Kidney (tissue), 14 donors: Measurements from ENCODE around the gene PCDH17. TPM values are rescaled to one million over a fixed set of nuclear protein-coding genes. Genes with fewer than 3 reads are reported as not detected.
A peak's percentile ranks its signal among the peaks of the same experiment; 100 is the strongest.

Source experiments
- DNase-seq, 5 donors: peaks; one replicate each; pipeline ENCODE4 v3.0.0-alpha.2; 2013 to 2020
- FAIRE-seq: peaks from 2 replicates; lab custom pipeline; 2012; peaks lifted over from hg19 to GRCh38; lab: Jason Lieb, UNC
- H3K27ac ChIP-seq, 2 donors: one replicate each; pipeline ENCODE4 v1.7.0; 2013; ENCODE audit warnings: low read depth in 2 of 2, low read length in 2 of 2, inconsistent platforms in 1 of 2
- H3K27me3 ChIP-seq: one replicate; pipeline ENCODE4 v1.7.1; 2013; ENCODE audit warnings: low read length, inconsistent platforms; ENCODE audit not compliant: control insufficient read depth, insufficient read depth
- H3K36me3 ChIP-seq, 3 donors: one replicate each; pipeline versions ENCODE4 v1.7.0 to v1.7.1; 2013; ENCODE audit warnings: low read length in 3 of 3, control low read depth in 1 of 3, inconsistent platforms in 1 of 3; ENCODE audit not compliant: insufficient read depth in 3 of 3, control insufficient read depth in 2 of 3
- H3K4me1 ChIP-seq, 3 donors: one replicate each; pipeline versions ENCODE4 v1.7.0 to v1.7.1; 2013; ENCODE audit warnings: low read length in 3 of 3, inconsistent platforms in 1 of 3, low read depth in 1 of 3; ENCODE audit not compliant: control insufficient read depth in 2 of 3, insufficient read depth in 2 of 3
- H3K4me3 ChIP-seq, 3 donors: one replicate each; pipeline versions ENCODE4 v1.7.0 to v1.8.1; 2013; ENCODE audit warnings: low read length in 3 of 3, control low read depth in 1 of 3, inconsistent platforms in 1 of 3
- H3K9ac ChIP-seq, 3 donors: one replicate each; pipeline versions ENCODE4 v1.7.0 to v1.7.1; 2013; ENCODE audit warnings: low read length in 3 of 3, control low read depth in 1 of 3, inconsistent platforms in 1 of 3
- H3K9me3 ChIP-seq, 3 donors: one replicate each; pipeline versions ENCODE4 v1.7.0 to v1.7.1; 2013; ENCODE audit warnings: low read length in 3 of 3, control low read depth in 1 of 3, inconsistent platforms in 1 of 3; ENCODE audit not compliant: control insufficient read depth in 2 of 3, insufficient read depth in 1 of 3
- CTCF ChIP-seq: IDR thresholded peaks from 3 replicates; pipeline ENCODE4 v1.5.1; 2012; ENCODE audit warnings: mild to moderate bottlenecking, moderate library complexity, borderline replicate concordance; ENCODE audit not compliant: insufficient read depth; ENCODE audit errors: extremely low read depth
- intact Hi-C: fragments of 100-400 bp; cut with DNase I; formaldehyde crosslinking; loops from one replicate; pipeline ENCODE4 v1.11.1; 2022
- polyA plus RNA-seq: library from polyadenylated mRNA; stranded (reverse); fragments of 350-450 nt; fragmentation: Illumina TruSeq; extraction: RNeasy Lipid Tissue Mini Kit (QIAGEN cat#74804); gene quantifications from one replicate; pipeline ENCODE4 v1.2.3, GENCODE V29; 2014; ENCODE audit warnings: low read depth, low replicate concordance; ENCODE audit not compliant: insufficient read depth
- total RNA-seq: library from RNA; stranded (reverse); fragmentation: NEBNext Ultra II Directional; extraction: Animal tissue kit (Norgen Biotek cat#: 25700); gene quantifications from one replicate; pipeline ENCODE4 v1.2.1, GENCODE V29; 2021
- donor health status: control.
- donor health status: control.
- donor health status: control.
- donor health status: control.
- donor health status: control.
- donor health status: DM: yes; HTN: yes; CAD: no.
- donor health status: Normal renal cell carcinoma (clear cell type).

The PCDH17 gene
- total and polyA plus RNA-seq, 2 donors from 2014 or later: 1.0 to 18.5 TPM

GRCh38 chr13:57716295-57716694 lies 84.8 kb downstream of the PCDH17 start:
- H3K4me1 ChIP-seq: no peaks in the 10 kb centered on the region
- TF ChIP-seq CTCF: no peak
- DNase-seq: peak in 3 of 5 donors; percentile 29 to 40 (median 32)
- H3K27me3 ChIP-seq: no peaks in the 10 kb centered on the region
- no peaks in the 10 kb centered on the region for H3K9me3 ChIP-seq
- intact Hi-C loops: no loop called here
- no peaks in the 10 kb centered on the region for H3K36me3 ChIP-seq
- no peak overlapping the region for H3K9ac ChIP-seq
- H3K4me3 ChIP-seq: no peak overlapping the region
- no peak overlapping the region for H3K27ac ChIP-seq
- no peak for FAIRE-seq

GRCh38 chr13:57724486-57725272 lies 93.1 kb downstream of the PCDH17 start:
- FAIRE-seq (no peak), DNase-seq (no peak)
- H3K27ac ChIP-seq: no peak overlapping the region
- H3K27me3 ChIP-seq: no peaks in the 10 kb centered on the region
- no peak overlapping the region for H3K4me3 ChIP-seq
- no peak for TF ChIP-seq CTCF
- no peaks in the 10 kb centered on the region for H3K9me3 ChIP-seq
- H3K9ac ChIP-seq: no peak overlapping the region
- no peaks in the 10 kb centered on the region for H3K4me1 ChIP-seq
- no peaks in the 10 kb centered on the region for H3K36me3 ChIP-seq
- intact Hi-C loops: no loop called here

- FAIRE-seq: no peak
Observed at GRCh38 chr13:57725480-57725879, 93.9 kb downstream of the PCDH17 start.

More at GRCh38 chr13:57725480-57725879, 93.9 kb downstream of the PCDH17 start:
- intact Hi-C loops: no loop called here
- H3K27me3 ChIP-seq: no peaks in the 10 kb centered on the region
- no peaks in the 10 kb centered on the region for H3K9me3 ChIP-seq
- no peak overlapping the region for H3K4me3 ChIP-seq
- H3K9ac ChIP-seq: no peak overlapping the region
- H3K27ac ChIP-seq: no peak overlapping the region
- TF ChIP-seq CTCF: no peak
- no peaks in the 10 kb centered on the region for H3K4me1 ChIP-seq
- H3K36me3 ChIP-seq: no peaks in the 10 kb centered on the region
- DNase-seq: no peak
